HEK293 (cell line): ENCODE results near the gene FMN1.

Experiments used
- ATF2 ChIP-seq: fragments of 450-650 bp; formaldehyde crosslinking; IDR thresholded peaks from 2 replicates; pipeline ENCODE4 v1.5.1; 2016; ENCODE audit warnings: missing biosample characterization, missing genetic modification characterization, low read depth
- KLF16 ChIP-seq: fragments of 450-650 bp; formaldehyde crosslinking; IDR thresholded peaks from 2 replicates; pipeline ENCODE4 v1.5.1; 2017; ENCODE audit warnings: missing biosample characterization, missing genetic modification characterization
- TF ChIP-seq, protein P1 (sequence below): fragments of 450-650 bp; formaldehyde crosslinking; IDR thresholded peaks from 2 replicates; pipeline ENCODE4 v1.5.1; 2016; ENCODE audit warnings: missing biosample characterization, missing genetic modification characterization
- TF ChIP-seq, protein P2 (sequence below): fragments of 450-650 bp; formaldehyde crosslinking; IDR thresholded peaks from 2 replicates; pipeline ENCODE4 v1.5.1; 2016; ENCODE audit warnings: missing biosample characterization, missing genetic modification characterization
- TF ChIP-seq, protein P3 (sequence below): fragments of 450-650 bp; formaldehyde crosslinking; IDR thresholded peaks from 2 replicates; pipeline ENCODE4 v1.5.1; 2017; ENCODE audit warnings: missing biosample characterization, mild to moderate bottlenecking, missing genetic modification characterization, moderate library complexity
- TF ChIP-seq, protein P4 (sequence below): fragments of 450-650 bp; formaldehyde crosslinking; IDR thresholded peaks from 2 replicates; pipeline ENCODE4 v1.5.1; 2016; ENCODE audit warnings: missing biosample characterization, missing genetic modification characterization, low read depth

- TF ChIP-seq, protein P1, sequence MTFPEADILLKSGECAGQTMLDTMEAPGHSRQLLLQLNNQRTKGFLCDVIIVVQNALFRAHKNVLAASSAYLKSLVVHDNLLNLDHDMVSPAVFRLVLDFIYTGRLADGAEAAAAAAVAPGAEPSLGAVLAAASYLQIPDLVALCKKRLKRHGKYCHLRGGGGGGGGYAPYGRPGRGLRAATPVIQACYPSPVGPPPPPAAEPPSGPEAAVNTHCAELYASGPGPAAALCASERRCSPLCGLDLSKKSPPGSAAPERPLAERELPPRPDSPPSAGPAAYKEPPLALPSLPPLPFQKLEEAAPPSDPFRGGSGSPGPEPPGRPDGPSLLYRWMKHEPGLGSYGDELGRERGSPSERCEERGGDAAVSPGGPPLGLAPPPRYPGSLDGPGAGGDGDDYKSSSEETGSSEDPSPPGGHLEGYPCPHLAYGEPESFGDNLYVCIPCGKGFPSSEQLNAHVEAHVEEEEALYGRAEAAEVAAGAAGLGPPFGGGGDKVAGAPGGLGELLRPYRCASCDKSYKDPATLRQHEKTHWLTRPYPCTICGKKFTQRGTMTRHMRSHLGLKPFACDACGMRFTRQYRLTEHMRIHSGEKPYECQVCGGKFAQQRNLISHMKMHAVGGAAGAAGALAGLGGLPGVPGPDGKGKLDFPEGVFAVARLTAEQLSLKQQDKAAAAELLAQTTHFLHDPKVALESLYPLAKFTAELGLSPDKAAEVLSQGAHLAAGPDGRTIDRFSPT (tag by site-specific recombination): no peak
- TF ChIP-seq ATF2 (tag by site-specific recombination) (no peak), KLF16 (no peak)
- TF ChIP-seq, protein P2, sequence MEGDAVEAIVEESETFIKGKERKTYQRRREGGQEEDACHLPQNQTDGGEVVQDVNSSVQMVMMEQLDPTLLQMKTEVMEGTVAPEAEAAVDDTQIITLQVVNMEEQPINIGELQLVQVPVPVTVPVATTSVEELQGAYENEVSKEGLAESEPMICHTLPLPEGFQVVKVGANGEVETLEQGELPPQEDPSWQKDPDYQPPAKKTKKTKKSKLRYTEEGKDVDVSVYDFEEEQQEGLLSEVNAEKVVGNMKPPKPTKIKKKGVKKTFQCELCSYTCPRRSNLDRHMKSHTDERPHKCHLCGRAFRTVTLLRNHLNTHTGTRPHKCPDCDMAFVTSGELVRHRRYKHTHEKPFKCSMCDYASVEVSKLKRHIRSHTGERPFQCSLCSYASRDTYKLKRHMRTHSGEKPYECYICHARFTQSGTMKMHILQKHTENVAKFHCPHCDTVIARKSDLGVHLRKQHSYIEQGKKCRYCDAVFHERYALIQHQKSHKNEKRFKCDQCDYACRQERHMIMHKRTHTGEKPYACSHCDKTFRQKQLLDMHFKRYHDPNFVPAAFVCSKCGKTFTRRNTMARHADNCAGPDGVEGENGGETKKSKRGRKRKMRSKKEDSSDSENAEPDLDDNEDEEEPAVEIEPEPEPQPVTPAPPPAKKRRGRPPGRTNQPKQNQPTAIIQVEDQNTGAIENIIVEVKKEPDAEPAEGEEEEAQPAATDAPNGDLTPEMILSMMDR: no peak
- TF ChIP-seq, protein P3, sequence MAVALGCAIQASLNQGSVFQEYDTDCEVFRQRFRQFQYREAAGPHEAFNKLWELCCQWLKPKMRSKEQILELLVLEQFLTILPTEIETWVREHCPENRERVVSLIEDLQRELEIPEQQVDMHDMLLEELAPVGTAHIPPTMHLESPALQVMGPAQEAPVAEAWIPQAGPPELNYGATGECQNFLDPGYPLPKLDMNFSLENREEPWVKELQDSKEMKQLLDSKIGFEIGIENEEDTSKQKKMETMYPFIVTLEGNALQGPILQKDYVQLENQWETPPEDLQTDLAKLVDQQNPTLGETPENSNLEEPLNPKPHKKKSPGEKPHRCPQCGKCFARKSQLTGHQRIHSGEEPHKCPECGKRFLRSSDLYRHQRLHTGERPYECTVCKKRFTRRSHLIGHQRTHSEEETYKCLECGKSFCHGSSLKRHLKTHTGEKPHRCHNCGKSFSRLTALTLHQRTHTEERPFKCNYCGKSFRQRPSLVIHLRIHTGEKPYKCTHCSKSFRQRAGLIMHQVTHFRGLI (tag by site-specific recombination): no peak
- TF ChIP-seq, protein P4, sequence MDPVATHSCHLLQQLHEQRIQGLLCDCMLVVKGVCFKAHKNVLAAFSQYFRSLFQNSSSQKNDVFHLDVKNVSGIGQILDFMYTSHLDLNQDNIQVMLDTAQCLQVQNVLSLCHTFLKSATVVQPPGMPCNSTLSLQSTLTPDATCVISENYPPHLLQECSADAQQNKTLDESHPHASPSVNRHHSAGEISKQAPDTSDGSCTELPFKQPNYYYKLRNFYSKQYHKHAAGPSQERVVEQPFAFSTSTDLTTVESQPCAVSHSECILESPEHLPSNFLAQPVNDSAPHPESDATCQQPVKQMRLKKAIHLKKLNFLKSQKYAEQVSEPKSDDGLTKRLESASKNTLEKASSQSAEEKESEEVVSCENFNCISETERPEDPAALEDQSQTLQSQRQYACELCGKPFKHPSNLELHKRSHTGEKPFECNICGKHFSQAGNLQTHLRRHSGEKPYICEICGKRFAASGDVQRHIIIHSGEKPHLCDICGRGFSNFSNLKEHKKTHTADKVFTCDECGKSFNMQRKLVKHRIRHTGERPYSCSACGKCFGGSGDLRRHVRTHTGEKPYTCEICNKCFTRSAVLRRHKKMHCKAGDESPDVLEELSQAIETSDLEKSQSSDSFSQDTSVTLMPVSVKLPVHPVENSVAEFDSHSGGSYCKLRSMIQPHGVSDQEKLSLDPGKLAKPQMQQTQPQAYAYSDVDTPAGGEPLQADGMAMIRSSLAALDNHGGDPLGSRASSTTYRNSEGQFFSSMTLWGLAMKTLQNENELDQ (tag by site-specific recombination): no peak
These were observed 114.5 kb downstream of the FMN1 start for GRCh38 chr15:33080006-33080405.
